GM12874 (cell line): ENCODE data around the gene PITRM1.

ENCODE experiments used
- TF ChIP-seq, protein P1 (sequence below): IDR thresholded peaks from 2 replicates; pipeline ENCODE4 v1.5.1; 2011; ENCODE audit warnings: low read depth, mild to moderate bottlenecking, control low read depth, low read length, moderate library complexity; ENCODE audit not compliant: insufficient read depth

Gene PITRM1

DNA sequence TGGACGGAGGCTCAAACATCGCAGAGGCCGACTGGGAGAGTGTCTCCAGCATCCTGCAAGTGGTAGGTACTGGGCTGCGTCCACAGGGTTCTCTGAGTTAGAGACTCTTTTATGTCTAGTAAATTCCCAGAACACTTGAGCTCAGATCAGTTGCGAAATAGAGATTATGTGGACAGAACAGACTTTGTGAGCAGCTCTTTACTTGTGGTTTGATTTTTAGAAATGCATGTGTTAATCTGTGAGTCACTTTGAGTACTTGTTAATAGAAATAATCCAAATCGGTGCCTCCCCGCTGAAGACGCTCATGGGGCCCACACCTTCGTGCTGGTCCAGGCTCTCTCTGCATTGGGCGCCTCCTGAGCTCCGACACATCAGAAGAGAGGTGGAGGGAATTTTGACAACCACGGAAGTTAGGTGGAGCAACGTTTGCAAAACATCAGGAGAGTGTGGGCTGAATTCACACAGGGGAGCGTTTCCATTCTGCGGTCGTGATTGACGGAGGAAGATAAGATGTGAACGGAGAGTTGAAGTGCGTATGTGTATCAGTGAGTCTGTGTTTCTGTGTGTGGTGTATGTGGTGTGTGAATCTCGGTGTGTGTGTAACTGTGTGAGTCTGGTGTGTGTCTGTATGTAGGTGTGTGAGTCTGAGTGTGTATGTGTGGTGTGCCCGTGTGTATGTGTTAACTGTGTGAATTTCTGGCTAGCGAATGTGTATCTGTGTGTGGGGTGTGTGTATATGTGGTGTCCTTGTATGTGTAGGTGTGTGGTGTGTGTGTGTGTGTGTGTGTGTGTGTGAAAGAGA, 73.1 kb downstream of the PITRM1 start:
- TF ChIP-seq, protein P1, sequence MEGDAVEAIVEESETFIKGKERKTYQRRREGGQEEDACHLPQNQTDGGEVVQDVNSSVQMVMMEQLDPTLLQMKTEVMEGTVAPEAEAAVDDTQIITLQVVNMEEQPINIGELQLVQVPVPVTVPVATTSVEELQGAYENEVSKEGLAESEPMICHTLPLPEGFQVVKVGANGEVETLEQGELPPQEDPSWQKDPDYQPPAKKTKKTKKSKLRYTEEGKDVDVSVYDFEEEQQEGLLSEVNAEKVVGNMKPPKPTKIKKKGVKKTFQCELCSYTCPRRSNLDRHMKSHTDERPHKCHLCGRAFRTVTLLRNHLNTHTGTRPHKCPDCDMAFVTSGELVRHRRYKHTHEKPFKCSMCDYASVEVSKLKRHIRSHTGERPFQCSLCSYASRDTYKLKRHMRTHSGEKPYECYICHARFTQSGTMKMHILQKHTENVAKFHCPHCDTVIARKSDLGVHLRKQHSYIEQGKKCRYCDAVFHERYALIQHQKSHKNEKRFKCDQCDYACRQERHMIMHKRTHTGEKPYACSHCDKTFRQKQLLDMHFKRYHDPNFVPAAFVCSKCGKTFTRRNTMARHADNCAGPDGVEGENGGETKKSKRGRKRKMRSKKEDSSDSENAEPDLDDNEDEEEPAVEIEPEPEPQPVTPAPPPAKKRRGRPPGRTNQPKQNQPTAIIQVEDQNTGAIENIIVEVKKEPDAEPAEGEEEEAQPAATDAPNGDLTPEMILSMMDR: no peak

DNA sequence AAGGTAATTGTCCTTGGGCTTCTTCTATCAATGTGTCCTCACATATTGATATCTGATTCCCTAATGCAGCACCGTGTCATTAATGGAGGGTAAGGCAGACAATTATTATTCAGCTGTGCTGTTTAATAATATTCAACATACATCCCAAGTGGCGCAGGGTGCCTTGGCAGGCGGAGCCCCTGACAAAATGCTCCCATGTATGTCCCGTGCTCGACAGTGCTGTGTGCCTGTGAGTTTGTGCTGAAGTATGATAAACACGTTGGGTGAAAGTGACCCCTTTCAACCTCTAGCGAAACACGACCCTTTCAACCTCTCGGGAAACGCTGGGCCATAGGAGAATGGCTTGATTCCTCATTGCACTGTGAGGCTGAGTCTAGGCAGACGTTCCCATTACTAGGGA, 73.9 kb downstream of the PITRM1 start:
- TF ChIP-seq, protein P1: no peak

DNA sequence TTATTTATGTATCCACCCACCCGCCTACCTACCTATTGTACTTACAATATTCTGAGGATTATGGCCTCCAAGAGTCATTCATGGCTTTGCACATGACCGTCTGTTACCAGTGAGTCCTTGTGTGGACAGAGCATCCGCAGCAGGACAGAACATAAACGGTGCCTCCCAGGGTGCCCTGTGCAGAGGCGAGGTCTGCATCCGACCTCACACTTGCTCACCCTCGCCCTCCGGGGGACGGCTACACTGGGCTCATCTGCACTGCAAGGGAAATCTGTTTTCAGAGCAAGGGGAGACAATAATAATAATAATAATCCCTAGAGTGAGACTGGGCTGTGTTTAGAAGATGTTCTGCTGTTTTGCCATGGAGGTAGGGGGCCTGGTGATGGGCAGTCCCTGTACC, 75.4 kb downstream of the PITRM1 start:
- TF ChIP-seq, protein P1: no peak

DNA sequence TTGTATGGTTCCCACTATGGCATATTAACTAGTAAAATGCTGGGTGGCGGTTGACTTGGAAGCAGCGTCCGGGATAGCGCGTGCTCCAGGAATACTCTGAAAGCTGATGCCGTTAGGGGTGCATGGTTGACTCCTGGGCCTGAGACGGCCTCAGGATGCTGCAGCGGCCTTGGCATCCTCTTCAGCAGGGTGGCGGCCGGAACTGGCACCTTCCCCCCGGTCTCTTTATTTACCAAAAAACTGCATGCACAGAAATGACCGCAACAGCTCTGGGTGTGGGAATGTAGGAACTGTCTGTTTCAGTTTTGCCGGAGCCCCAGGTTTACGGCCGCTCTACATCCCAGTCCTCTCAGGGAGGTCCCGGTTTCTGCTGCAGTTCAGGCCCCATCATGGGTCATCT, 76.4 kb downstream of the PITRM1 start:
- TF ChIP-seq, protein P1: no peak

DNA sequence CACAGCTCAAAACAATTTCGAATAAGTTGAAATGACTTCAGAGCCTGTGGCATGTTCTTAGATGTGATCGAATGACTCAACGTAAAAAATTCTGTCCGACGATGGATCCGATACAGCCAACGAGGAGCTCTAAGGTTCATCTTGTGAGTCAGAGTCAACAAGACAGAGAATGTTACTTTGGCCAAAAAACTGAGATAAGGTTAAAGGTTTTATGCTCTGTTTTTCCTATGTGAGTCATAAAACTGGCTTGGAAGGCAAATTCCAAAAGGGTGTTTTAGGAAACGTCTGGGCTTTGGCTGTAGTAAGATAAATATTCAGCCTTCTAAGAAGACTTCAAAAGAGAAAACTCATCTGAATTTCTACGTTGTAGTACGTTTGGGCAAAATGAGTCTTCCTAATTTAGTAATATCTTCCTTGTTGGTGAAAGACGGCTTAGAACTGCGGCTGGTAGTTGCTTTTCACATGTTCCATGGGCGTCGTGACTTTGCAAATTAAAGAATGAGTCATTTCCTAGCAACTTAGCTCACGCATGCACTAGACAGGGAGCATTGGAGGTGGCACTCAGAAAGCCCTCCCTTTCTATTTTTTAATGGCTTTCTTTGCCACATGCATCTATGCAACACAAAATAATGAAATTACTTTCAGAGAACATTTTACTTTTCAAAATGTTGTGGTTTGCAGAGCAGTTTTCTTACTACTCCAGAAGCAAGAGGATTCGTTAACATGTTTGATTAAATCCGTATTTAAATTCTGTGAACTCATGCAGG, 77.0 kb downstream of the PITRM1 start:
- TF ChIP-seq, protein P1: no peak

DNA sequence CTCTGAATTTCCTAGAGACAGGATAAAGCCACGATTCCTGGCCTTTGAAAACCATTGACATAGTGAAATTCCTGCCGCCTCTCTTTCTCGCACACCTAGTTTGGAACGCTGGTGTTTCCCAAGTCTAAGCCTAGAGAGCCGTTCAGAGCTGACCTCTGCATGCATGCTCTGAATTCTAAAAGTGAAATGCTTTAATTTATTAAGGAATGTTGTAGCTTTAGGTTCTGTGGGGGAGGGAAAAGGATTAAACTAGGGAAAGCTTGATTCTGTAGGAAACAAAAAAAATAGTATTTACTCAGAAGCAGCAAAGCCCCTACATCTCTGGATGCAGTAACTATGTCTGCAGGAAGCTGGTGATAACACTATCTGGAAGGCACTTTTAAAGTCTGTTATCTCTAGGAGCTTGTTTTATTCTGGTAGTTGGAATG, 78.0 kb downstream of the PITRM1 start:
- TF ChIP-seq, protein P1: no peak

DNA sequence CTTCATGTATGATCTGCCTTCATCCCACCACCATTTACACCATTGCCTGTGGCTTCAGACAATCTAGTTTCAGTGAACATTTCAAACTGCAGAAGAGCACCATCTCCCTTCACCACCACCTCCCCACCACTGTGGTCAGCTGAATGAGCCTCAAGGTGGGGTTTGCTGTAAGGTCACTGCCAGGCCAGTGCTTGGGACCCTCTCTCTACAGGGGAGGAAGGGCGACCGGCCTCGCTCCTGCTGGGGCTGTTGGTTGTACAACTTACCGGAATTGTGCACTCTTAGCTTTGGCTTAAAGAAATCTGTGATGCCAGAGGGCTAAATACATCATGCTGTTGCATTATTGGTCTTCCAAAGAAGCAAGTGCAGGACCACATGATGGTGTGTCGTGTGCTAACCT, 78.6 kb downstream of the PITRM1 start:
- TF ChIP-seq, protein P1: no peak
